HepG2 (cell line): ENCODE measurements around the gene LRRN4CL. TPM values are rescaled to one million over a fixed set of nuclear protein-coding genes. Genes with fewer than 3 reads are reported as not detected.
A peak's percentile ranks its signal among the peaks of the same experiment; 100 is the strongest.

Experiments
- AGO1 ChIP-seq: fragments of 200-400 bp; formaldehyde crosslinking; IDR thresholded peaks from 2 replicates; pipeline ENCODE4 v1.6.1; 2017; ENCODE audit warnings: mild to moderate bottlenecking, low read depth, low read length, moderate library complexity; ENCODE audit not compliant: poor library complexity, severe bottlenecking
- CBX5 ChIP-seq: sonication (generic); formaldehyde crosslinking; IDR thresholded peaks from 2 replicates; pipeline ENCODE4 v1.4.0; 2020; ENCODE audit warnings: missing genetic modification reagents, borderline replicate concordance
- CREM ChIP-seq, 2 experiments: sonication (generic) in 1 of 2; formaldehyde crosslinking in 1 of 2; IDR thresholded peaks; 2 replicates each; pipeline versions ENCODE4 v1.4.0 to v1.6.1; 2016 to 2020; ENCODE audit warnings: antibody characterized with exemption in 1 of 2, mild to moderate bottlenecking in 1 of 2, missing genetic modification reagents in 1 of 2
- EED ChIP-seq: sonication (generic); formaldehyde crosslinking; IDR thresholded peaks from 2 replicates; pipeline ENCODE4 v1.5.0; 2020; ENCODE audit warnings: mild to moderate bottlenecking, missing genetic modification reagents
- GZF1 ChIP-seq: sonication (generic); formaldehyde crosslinking; IDR thresholded peaks from 2 replicates; pipeline ENCODE4 v1.5.1; 2020; ENCODE audit warnings: mild to moderate bottlenecking, missing genetic modification reagents
- JARID2 ChIP-seq: sonication (generic); formaldehyde crosslinking; IDR thresholded peaks from 2 replicates; pipeline ENCODE4 v1.8.1; 2023; ENCODE audit warnings: missing genetic modification reagents, inconsistent platforms; ENCODE audit not compliant: insufficient replicate concordance
- MED1 ChIP-seq: sonication (generic); formaldehyde crosslinking; IDR thresholded peaks from 2 replicates; pipeline ENCODE4 v1.4.0; 2020; ENCODE audit warnings: missing genetic modification reagents
- NCOA5 ChIP-seq: sonication (generic); formaldehyde crosslinking; IDR thresholded peaks from 2 replicates; pipeline ENCODE4 v1.4.0; 2020; ENCODE audit warnings: missing genetic modification reagents
- NRL ChIP-seq: sonication (generic); formaldehyde crosslinking; IDR thresholded peaks from 2 replicates; pipeline ENCODE4 v1.5.0; 2020; ENCODE audit warnings: missing genetic modification reagents, mild to moderate bottlenecking, moderate library complexity, borderline replicate concordance
- PHF20 ChIP-seq: sonication (generic); formaldehyde crosslinking; IDR thresholded peaks from 2 replicates; pipeline ENCODE4 v1.5.0; 2020; ENCODE audit warnings: mild to moderate bottlenecking, missing genetic modification reagents
- POLR2A ChIP-seq, 2 experiments: IDR thresholded peaks; 2 replicates each; pipeline ENCODE4 v1.6.1; 2011; ENCODE audit warnings: low read depth in 2 of 2, low read length in 2 of 2, mild to moderate bottlenecking in 1 of 2, moderate library complexity in 1 of 2; ENCODE audit not compliant: insufficient read depth in 1 of 2
- POLR2G ChIP-seq: fragments of 200-400 bp; formaldehyde crosslinking; IDR thresholded peaks from 2 replicates; pipeline ENCODE4 v1.6.1; 2018; ENCODE audit warnings: mild to moderate bottlenecking, low read depth, low read length, moderate library complexity
- SRSF1 ChIP-seq: fragments of 200-400 bp; formaldehyde crosslinking; optimal IDR thresholded peaks from 2 replicates; pipeline ENCODE3; 2017; ENCODE audit warnings: mild to moderate bottlenecking, low read depth, low read length, moderate library complexity
- ZC3H4 ChIP-seq: sonication (generic); formaldehyde crosslinking; IDR thresholded peaks from 2 replicates; pipeline ENCODE4 v1.4.0; 2020; ENCODE audit warnings: missing genetic modification reagents, borderline replicate concordance
- ZNF143 ChIP-seq: sonication (generic); formaldehyde crosslinking; IDR thresholded peaks from 2 replicates; pipeline ENCODE4 v1.4.0; 2020; ENCODE audit warnings: missing genetic modification reagents
- ZNF296 ChIP-seq: sonication (generic); formaldehyde crosslinking; conservative IDR thresholded peaks from 2 replicates; pipeline ENCODE4 v1.5.0; 2020; ENCODE audit warnings: mild to moderate bottlenecking, missing genetic modification reagents
- ZNF430 ChIP-seq: sonication (generic); formaldehyde crosslinking; IDR thresholded peaks from 2 replicates; pipeline ENCODE4 v1.9.0; 2021; ENCODE audit warnings: mild to moderate bottlenecking, missing genetic modification reagents
- ZNF605 ChIP-seq: sonication (generic); formaldehyde crosslinking; IDR thresholded peaks from 2 replicates; pipeline ENCODE4 v1.8.0; 2022; ENCODE audit warnings: mild to moderate bottlenecking, missing genetic modification reagents
- polyA plus RNA-seq, 8 experiments: library from polyadenylated mRNA; depleted of rRNA in 3 of 8; stranded (reverse) in 7 of 8; unstranded in 1 of 8; fragments of >200 nt; fragmentation: Illumina TruSeq in 4 of 8; extraction: Trizol in 4 of 8; gene quantifications; 2 replicates each; pipeline versions ENCODE4 v1.2.1 to v1.2.3, GENCODE V29; 2011 to 2016; ENCODE audit warnings: low read depth in 4 of 8, missing spikeins in 1 of 8, mixed read lengths in 1 of 8; ENCODE audit not compliant: insufficient read depth in 1 of 8
- total RNA-seq, 5 experiments: library from RNA; depleted of rRNA; stranded (reverse); fragments of >200 nt; fragmentation: Illumina TruSeq; extraction: Trizol; gene quantifications; 2 replicates each; pipeline ENCODE4 v1.2.3, GENCODE V29; 2016; ENCODE audit warnings: low read depth in 1 of 5
- TF ChIP-seq, protein P1 (sequence below): sonication (generic); formaldehyde crosslinking; IDR thresholded peaks from 2 replicates; pipeline ENCODE4 v1.4.0; 2020; ENCODE audit warnings: missing genetic modification reagents
- TF ChIP-seq, protein P2 (sequence below): sonication (generic); formaldehyde crosslinking; IDR thresholded peaks from 2 replicates; pipeline ENCODE4 v1.5.0; 2020; ENCODE audit warnings: missing genetic modification reagents
- TF ChIP-seq, protein P3 (sequence below): sonication (generic); formaldehyde crosslinking; IDR thresholded peaks from 2 replicates; pipeline ENCODE4 v1.5.0; 2020; ENCODE audit warnings: missing genetic modification reagents, mild to moderate bottlenecking, borderline replicate concordance
- TF ChIP-seq, protein P4 (sequence below): sonication (generic); formaldehyde crosslinking; IDR thresholded peaks from 2 replicates; pipeline ENCODE4 v1.5.1; 2020; ENCODE audit warnings: mild to moderate bottlenecking, missing genetic modification reagents, moderate library complexity

The LRRN4CL gene
- total and polyA plus RNA-seq, 2 of the 13 experiments (the other 11 are each of a cell fraction or from before 2014, with no cell fraction given), result 0.11 TPM; not detected in 1

DNA sequence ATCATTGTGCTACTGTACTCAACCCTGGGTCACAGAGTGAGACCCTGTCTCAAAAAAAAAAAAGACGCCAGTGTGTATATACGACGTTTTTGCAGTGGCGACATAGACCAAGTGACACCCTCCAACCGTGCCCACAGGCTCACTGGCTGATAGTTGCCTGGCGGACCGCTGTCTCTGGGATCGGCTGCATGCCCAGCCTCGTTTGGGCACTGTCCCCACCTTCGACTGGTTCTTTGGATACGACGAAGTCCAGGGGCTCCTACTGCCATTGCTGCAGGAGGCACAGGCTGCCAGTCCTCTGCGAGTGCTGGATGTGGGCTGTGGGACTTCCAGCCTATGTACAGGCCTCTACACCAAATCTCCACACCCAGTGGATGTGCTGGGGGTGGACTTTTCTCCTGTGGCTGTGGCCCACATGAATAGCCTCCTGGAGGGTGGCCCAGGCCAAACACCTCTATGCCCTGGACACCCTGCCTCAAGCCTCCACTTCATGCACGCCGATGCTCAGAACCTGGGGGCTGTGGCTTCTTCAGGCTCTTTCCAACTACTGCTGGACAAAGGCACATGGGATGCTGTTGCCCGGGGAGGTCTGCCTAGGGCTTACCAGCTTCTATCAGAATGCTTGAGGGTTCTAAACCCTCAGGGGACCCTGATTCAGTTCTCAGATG, 22.9 kb downstream of the LRRN4CL start (continued):
- TF ChIP-seq SRSF1, result peak; percentile 43
- TF ChIP-seq NRL, result peak; percentile 76; the same call in 1 of the 2 replicates
- peak; percentile 38 for TF ChIP-seq POLR2G
- TF ChIP-seq, protein P1, sequence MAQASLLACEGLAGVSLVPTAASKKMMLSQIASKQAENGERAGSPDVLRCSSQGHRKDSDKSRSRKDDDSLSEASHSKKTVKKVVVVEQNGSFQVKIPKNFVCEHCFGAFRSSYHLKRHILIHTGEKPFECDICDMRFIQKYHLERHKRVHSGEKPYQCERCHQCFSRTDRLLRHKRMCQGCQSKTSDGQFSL, result 0 out of 2 replicates have a peak, but pooled peaks have one; percentile 19
- 0 out of 2 replicates have a peak, but pooled peaks have one; percentile 51 for TF ChIP-seq ZNF605 (CRISPR knock-in tag)
- TF ChIP-seq, protein P2, sequence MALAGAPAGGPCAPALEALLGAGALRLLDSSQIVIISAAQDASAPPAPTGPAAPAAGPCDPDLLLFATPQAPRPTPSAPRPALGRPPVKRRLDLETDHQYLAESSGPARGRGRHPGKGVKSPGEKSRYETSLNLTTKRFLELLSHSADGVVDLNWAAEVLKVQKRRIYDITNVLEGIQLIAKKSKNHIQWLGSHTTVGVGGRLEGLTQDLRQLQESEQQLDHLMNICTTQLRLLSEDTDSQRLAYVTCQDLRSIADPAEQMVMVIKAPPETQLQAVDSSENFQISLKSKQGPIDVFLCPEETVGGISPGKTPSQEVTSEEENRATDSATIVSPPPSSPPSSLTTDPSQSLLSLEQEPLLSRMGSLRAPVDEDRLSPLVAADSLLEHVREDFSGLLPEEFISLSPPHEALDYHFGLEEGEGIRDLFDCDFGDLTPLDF (CRISPR knock-in tag), result 0 out of 2 replicates have a peak, but pooled peaks have one; percentile 12
- TF ChIP-seq ZNF430, result peak; percentile 76; the same call in 1 of the 2 replicates
- no peak for TF ChIP-seq GZF1 (CRISPR knock-in tag)
- 0 out of 2 replicates have a peak, but pooled peaks have one; percentile 74 for TF ChIP-seq NCOA5 (CRISPR knock-in tag)
- peak; percentile 26; the same call in 1 of the 2 replicates for TF ChIP-seq PHF20 (CRISPR knock-in tag)
- 0 out of 2 replicates have a peak, but pooled peaks have one; percentile 3 for TF ChIP-seq CREM (IDR thresholded peaks at IDR 0.05)
- TF ChIP-seq CREM (CRISPR knock-in tag; IDR thresholded peaks at IDR 0.05), result no peak
- TF ChIP-seq ZC3H4 (CRISPR knock-in tag), result peak; percentile 67; the same call in 1 of the 2 replicates
- TF ChIP-seq, protein P3, sequence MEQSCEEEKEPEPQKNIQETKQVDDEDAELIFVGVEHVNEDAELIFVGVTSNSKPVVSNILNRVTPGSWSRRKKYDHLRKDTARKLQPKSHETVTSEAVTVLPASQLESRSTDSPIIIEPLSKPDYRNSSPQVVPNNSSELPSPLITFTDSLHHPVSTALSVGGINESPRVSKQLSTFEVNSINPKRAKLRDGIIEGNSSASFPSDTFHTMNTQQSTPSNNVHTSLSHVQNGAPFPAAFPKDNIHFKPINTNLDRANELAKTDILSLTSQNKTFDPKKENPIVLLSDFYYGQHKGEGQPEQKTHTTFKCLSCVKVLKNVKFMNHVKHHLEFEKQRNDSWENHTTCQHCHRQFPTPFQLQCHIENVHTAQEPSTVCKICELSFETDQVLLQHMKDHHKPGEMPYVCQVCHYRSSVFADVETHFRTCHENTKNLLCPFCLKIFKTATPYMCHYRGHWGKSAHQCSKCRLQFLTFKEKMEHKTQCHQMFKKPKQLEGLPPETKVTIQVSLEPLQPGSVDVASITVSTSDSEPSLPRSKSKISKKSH, result peak; percentile 64; the same call in 1 of the 2 replicates
- TF ChIP-seq POLR2A (IDR thresholded peaks at IDR 0.05; ENCODE audit: insufficient read depth in 1 of 2, low read depth in 2 of 2, low read length in 2 of 2), result peak; percentile 52 to 56; a peak in 3 of 4 replicates
- TF ChIP-seq JARID2, result peak; percentile 12
- TF ChIP-seq ZNF143 (CRISPR knock-in tag), result peak; percentile 37; the same call in 1 of the 2 replicates
- no peak for TF ChIP-seq CBX5 (CRISPR knock-in tag)
- TF ChIP-seq, protein P4, sequence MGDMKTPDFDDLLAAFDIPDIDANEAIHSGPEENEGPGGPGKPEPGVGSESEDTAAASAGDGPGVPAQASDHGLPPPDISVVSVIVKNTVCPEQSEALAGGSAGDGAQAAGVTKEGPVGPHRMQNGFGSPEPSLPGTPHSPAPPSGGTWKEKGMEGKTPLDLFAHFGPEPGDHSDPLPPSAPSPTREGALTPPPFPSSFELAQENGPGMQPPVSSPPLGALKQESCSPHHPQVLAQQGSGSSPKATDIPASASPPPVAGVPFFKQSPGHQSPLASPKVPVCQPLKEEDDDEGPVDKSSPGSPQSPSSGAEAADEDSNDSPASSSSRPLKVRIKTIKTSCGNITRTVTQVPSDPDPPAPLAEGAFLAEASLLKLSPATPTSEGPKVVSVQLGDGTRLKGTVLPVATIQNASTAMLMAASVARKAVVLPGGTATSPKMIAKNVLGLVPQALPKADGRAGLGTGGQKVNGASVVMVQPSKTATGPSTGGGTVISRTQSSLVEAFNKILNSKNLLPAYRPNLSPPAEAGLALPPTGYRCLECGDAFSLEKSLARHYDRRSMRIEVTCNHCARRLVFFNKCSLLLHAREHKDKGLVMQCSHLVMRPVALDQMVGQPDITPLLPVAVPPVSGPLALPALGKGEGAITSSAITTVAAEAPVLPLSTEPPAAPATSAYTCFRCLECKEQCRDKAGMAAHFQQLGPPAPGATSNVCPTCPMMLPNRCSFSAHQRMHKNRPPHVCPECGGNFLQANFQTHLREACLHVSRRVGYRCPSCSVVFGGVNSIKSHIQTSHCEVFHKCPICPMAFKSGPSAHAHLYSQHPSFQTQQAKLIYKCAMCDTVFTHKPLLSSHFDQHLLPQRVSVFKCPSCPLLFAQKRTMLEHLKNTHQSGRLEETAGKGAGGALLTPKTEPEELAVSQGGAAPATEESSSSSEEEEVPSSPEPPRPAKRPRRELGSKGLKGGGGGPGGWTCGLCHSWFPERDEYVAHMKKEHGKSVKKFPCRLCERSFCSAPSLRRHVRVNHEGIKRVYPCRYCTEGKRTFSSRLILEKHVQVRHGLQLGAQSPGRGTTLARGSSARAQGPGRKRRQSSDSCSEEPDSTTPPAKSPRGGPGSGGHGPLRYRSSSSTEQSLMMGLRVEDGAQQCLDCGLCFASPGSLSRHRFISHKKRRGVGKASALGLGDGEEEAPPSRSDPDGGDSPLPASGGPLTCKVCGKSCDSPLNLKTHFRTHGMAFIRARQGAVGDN, result peak; percentile 52; the same call in 1 of the 2 replicates
- TF ChIP-seq MED1, result peak; percentile 37; the same call in 1 of the 2 replicates
- TF ChIP-seq AGO1, result peak; percentile 93
- TF ChIP-seq EED (CRISPR knock-in tag), result 0 out of 2 replicates have a peak, but pooled peaks have one; percentile 30
- TF ChIP-seq ZNF296, result 0 out of 2 replicates have a peak, but pooled peaks have one; percentile 32
